Caco-2 (cell line): Measurements from ENCODE around the gene LUZP1. TPM values are rescaled to one million over a fixed set of nuclear protein-coding genes. Genes with fewer than 3 reads are reported as not detected.

ENCODE experiments used
- BruUV-seq: library from RNA; stranded (reverse); fragments of 400-500 nt; replicated peaks from 2 replicates; lab custom pipeline; 2021; lab: Mats Ljungman, UMichigan
- CTCF ChIA-PET: fragments of 300-600 bp; sonication (Branson Sonifier 250); formaldehyde crosslinking; loops from one replicate; lab custom pipeline; 2022; ENCODE audit warnings: antibody characterized with exemption; lab: Charles Lee
- POLR2A ChIA-PET: fragments of 300-600 bp; sonication (Branson Sonifier 250); formaldehyde crosslinking; loops from one replicate; lab custom pipeline; 2022; ENCODE audit warnings: antibody characterized with exemption; lab: Charles Lee
- DNase-seq, 2 experiments: peaks; one replicate each; pipeline versions ENCODE4 v3.0.0 to v3.0.0-alpha.2; 2020 to 2022
- H3K27me3 ChIP-seq: replicated peaks from 2 replicates; pipeline ENCODE4 v1.6.0; 2011; ENCODE audit warnings: low read length; ENCODE audit not compliant: control insufficient read depth, insufficient read depth
- H3K36me3 ChIP-seq: 2 replicates; pipeline ENCODE4 v1.5.1; 2011; ENCODE audit warnings: low read length; ENCODE audit not compliant: control insufficient read depth, insufficient read depth
- H3K4me1 ChIP-seq: fragments of 250-450 bp; sonication (Bioruptor Pico); 2 replicates; pipeline ENCODE4 v1.5.1; 2020; ENCODE audit warnings: mild to moderate bottlenecking
- H3K4me3 ChIP-seq: 2 replicates; pipeline ENCODE4 v1.5.1; 2011; ENCODE audit warnings: low read depth, mild to moderate bottlenecking, control low read depth, low read length
- H3K9me3 ChIP-seq: fragments of 250-450 bp; sonication (Bioruptor Pico); 2 replicates; pipeline ENCODE4 v1.5.1; 2020; ENCODE audit warnings: mild to moderate bottlenecking, moderate library complexity
- H3K27ac Mint-ChIP-seq: one replicate; pipeline ENCODE4 v1.8.0; 2022; ENCODE audit warnings: mixed read lengths; ENCODE audit not compliant: unreplicated experiment
- H3K27me3 Mint-ChIP-seq: one replicate; pipeline ENCODE4 v1.8.0; 2022; ENCODE audit warnings: mixed read lengths; ENCODE audit not compliant: insufficient read depth, unreplicated experiment
- H3K36me3 Mint-ChIP-seq: one replicate; pipeline ENCODE4 v1.8.0; 2022; ENCODE audit warnings: mild to moderate bottlenecking, mixed read lengths; ENCODE audit not compliant: insufficient read depth, unreplicated experiment
- H3K4me1 Mint-ChIP-seq: one replicate; pipeline ENCODE4 v1.8.0; 2022; ENCODE audit warnings: low read depth, mixed read lengths; ENCODE audit not compliant: unreplicated experiment
- H3K4me3 Mint-ChIP-seq: one replicate; pipeline ENCODE4 v1.8.0; 2022; ENCODE audit warnings: mild to moderate bottlenecking, moderate library complexity, mixed read lengths; ENCODE audit not compliant: unreplicated experiment
- H3K9me3 Mint-ChIP-seq: one replicate; pipeline ENCODE4 v1.8.0; 2022; ENCODE audit warnings: mixed read lengths; ENCODE audit not compliant: unreplicated experiment
- CTCF ChIP-seq, 2 experiments: fragments of 200-600 bp in 1 of 2; IDR thresholded peaks; 1 replicate in 1 of 2; 2 replicates in 1 of 2; pipeline versions ENCODE4 v1.5.1 to v1.8.0; 2011 to 2022; ENCODE audit warnings: antibody characterized with exemption in 1 of 2, control low read depth in 1 of 2, inconsistent platforms in 1 of 2, low read depth in 1 of 2, low read length in 1 of 2, mild to moderate bottlenecking in 1 of 2, moderate library complexity in 1 of 2; ENCODE audit not compliant: insufficient read depth in 1 of 2, severe bottlenecking in 1 of 2, unreplicated experiment in 1 of 2
- intact Hi-C: fragments of 100-400 bp; cut with micrococcal nuclease; formaldehyde crosslinking; loops from one replicate; pipeline ENCODE4 v1.10.0; 2022; ENCODE audit not compliant: unreplicated experiment
- total RNA-seq: library from RNA; stranded (reverse); gene quantifications from 2 replicates; pipeline ENCODE4 v1.2.3, GENCODE V29; 2022

Gene LUZP1
- total RNA-seq, 1 experiment from 2014 or later = 20.6 TPM

- Histone ChIP-seq H3K4me1 (peaks cover 19% of the 10 kb centered on the region), H3K36me3 (no peaks in the 10 kb centered on the region), H3K4me3 (no peak overlapping the region), H3K27me3 (no peaks in the 10 kb centered on the region), H3K9me3 (no peaks in the 10 kb centered on the region)
- no peak for TF ChIP-seq CTCF (IDR thresholded peaks at IDR 0.05; ENCODE audit: insufficient read depth in 1 of 2, low read depth in 1 of 2, low read length in 1 of 2, severe bottlenecking in 1 of 2, unreplicated experiment in 1 of 2)
- no peak overlapping the region for H3K27ac Mint-ChIP-seq
- no peak for DNase-seq
- no peaks in the 10 kb centered on the region for H3K36me3 Mint-ChIP-seq
- peaks cover 14% of the 10 kb centered on the region for H3K4me1 Mint-ChIP-seq
- no TSS peak for BruUV-seq
- H3K9me3 Mint-ChIP-seq = no peaks in the 10 kb centered on the region
- no peaks in the 10 kb centered on the region for H3K27me3 Mint-ChIP-seq
- POLR2A ChIA-PET = no interaction called here
- intact Hi-C loops = no loop called here
- CTCF ChIA-PET = no interaction called here
- no peak overlapping the region for H3K4me3 Mint-ChIP-seq
These were observed 51.5 kb downstream of the LUZP1 start for GRCh38 chr1:23116921-23117699.

GRCh38 chr1:23116216-23116836 lies 52.3 kb downstream of the LUZP1 start:
- Mint-ChIP-seq H3K4me1 (peaks cover 19% of the 10 kb centered on the region), H3K9me3 (no peaks in the 10 kb centered on the region), H3K27ac (no peak overlapping the region), H3K4me3 (no peak overlapping the region), H3K36me3 (no peaks in the 10 kb centered on the region), H3K27me3 (no peaks in the 10 kb centered on the region)
- ChIA-PET POLR2A (no interaction called here), CTCF (no interaction called here)
- no peaks in the 10 kb centered on the region for H3K27me3 ChIP-seq
- BruUV-seq = no TSS peak
- no peaks in the 10 kb centered on the region for H3K9me3 ChIP-seq
- H3K4me1 ChIP-seq = peaks cover 19% of the 10 kb centered on the region
- H3K36me3 ChIP-seq = no peaks in the 10 kb centered on the region
- no peak overlapping the region for H3K4me3 ChIP-seq
- intact Hi-C loops = no loop called here
- no peak for TF ChIP-seq CTCF (IDR thresholded peaks at IDR 0.05; ENCODE audit: insufficient read depth in 1 of 2, low read depth in 1 of 2, low read length in 1 of 2, severe bottlenecking in 1 of 2, unreplicated experiment in 1 of 2)
- DNase-seq = no peak

- CTCF ChIA-PET = interaction anchor here (1.4 kb wide), 1 partner anchor 70 kb away, joined by 4 read pairs; no protein-coding TSS in a partner anchor
These were observed 54.1 kb downstream of the LUZP1 start for GRCh38 chr1:23114424-23115079.

More at GRCh38 chr1:23114424-23115079, 54.1 kb downstream of the LUZP1 start:
- H3K9me3 ChIP-seq = no peaks in the 10 kb centered on the region
- H3K4me3 ChIP-seq = no peak overlapping the region
- no peak for DNase-seq
- POLR2A ChIA-PET = interaction anchor here (0.7 to 1.6 kb wide), 2 partner anchors 54 to 664 kb away, joined by 4 to 8 read pairs; partner anchors contain the start of genes LUZP1 and PITHD1
- BruUV-seq = no TSS peak
- Mint-ChIP-seq H3K27me3 (no peaks in the 10 kb centered on the region), H3K27ac (no peak overlapping the region), H3K9me3 (no peaks in the 10 kb centered on the region), H3K4me3 (no peak overlapping the region), H3K36me3 (no peaks in the 10 kb centered on the region), H3K4me1 (peaks cover 26% of the 10 kb centered on the region)
- peaks cover 23% of the 10 kb centered on the region for H3K4me1 ChIP-seq
- H3K27me3 ChIP-seq = no peaks in the 10 kb centered on the region
- TF ChIP-seq CTCF (IDR thresholded peaks at IDR 0.05; ENCODE audit: insufficient read depth in 1 of 2, low read depth in 1 of 2, low read length in 1 of 2, severe bottlenecking in 1 of 2, unreplicated experiment in 1 of 2) = no peak
- intact Hi-C loops = no loop called here
- no peaks in the 10 kb centered on the region for H3K36me3 ChIP-seq
